Transverse colon (tissue), 4 donors: ENCODE measurements around the gene GALNT18. TPM values are rescaled to one million over a fixed set of nuclear protein-coding genes. Genes with fewer than 3 reads are reported as not detected.

Experiments used
- DNase-seq: peaks from one replicate; pipeline ENCODE4 v3.0.0-alpha.2; 2019
- H3K27ac ChIP-seq, 4 donors: fragments of 200-600 bp; sonication (generic); 2 replicates each; pipeline ENCODE4 v1.5.1; 2016 to 2018; ENCODE audit warnings: inconsistent platforms in 4 of 4
- H3K27me3 ChIP-seq: fragments of 200-600 bp; sonication (generic); 2 replicates; pipeline ENCODE4 v1.5.1; 2017; ENCODE audit warnings: inconsistent platforms
- H3K36me3 ChIP-seq, 4 donors: fragments of 200-600 bp; sonication (generic); 2 replicates each; pipeline ENCODE4 v1.5.1; 2017 to 2019; ENCODE audit warnings: inconsistent platforms in 4 of 4
- H3K4me1 ChIP-seq, 4 donors: fragments of 200-600 bp; sonication (generic); 2 replicates each; pipeline ENCODE4 v1.5.1; 2017 to 2020; ENCODE audit warnings: inconsistent platforms in 4 of 4
- H3K4me3 ChIP-seq, 4 donors: fragments of 200-600 bp; sonication (generic); 1 replicate in 1 of 4; 2 replicates in 3 of 4; pipeline versions ENCODE4 v1.5.1 to v1.6.1; 2017 to 2019; ENCODE audit warnings: inconsistent platforms in 4 of 4
- H3K9me3 ChIP-seq, 2 donors: fragments of 200-600 bp; sonication (generic); 2 replicates each; pipeline ENCODE4 v1.5.1; 2017 to 2019; ENCODE audit warnings: inconsistent platforms in 2 of 2
- EP300 ChIP-seq: sonication (generic); formaldehyde crosslinking; IDR thresholded peaks from one replicate; pipeline ENCODE4 v1.6.1; 2017; ENCODE audit warnings: antibody characterized with exemption, low read depth
- POLR2A ChIP-seq: fragments of 450-650 bp; IDR thresholded peaks from one replicate; pipeline ENCODE4 v1.6.1; 2016; ENCODE audit warnings: antibody characterized with exemption, mild to moderate bottlenecking, moderate library complexity
- POLR2AphosphoS5 ChIP-seq, 3 donors: sonication (generic); formaldehyde crosslinking; IDR thresholded peaks; one replicate each; pipeline ENCODE4 v1.6.1; 2016; ENCODE audit warnings: antibody characterized with exemption in 3 of 3
- WGBS, 2 donors: methylation state at CpG; one replicate each; pipeline ENCODE4 v1.1.5; 2018; ENCODE audit warnings: low coverage in 1 of 2; 5-methylcytosine and 5-hydroxymethylcytosine counted together
- in situ Hi-C, 4 donors: fragments of 200-750 bp; cut with MboI; loops; one replicate each; pipeline versions ENCODE4 v1.15.0 to v1.15.1; 2017; ENCODE audit warnings: low sequenced_read_pairs in 3 of 4, low pct_ligation_motif_present in 1 of 4, low pct_unique_long_range_greater_than_20kb in 1 of 4
- intact Hi-C: fragments of 100-400 bp; cut with DNase I; formaldehyde crosslinking; loops from one replicate; pipeline ENCODE4 v1.15.1; 2023; ENCODE audit warnings: low total_unique reads
- total RNA-seq, 4 donors: library from RNA; depleted of rRNA; stranded (reverse); fragments of >200 nt; gene quantifications; one replicate each; pipeline ENCODE4 v1.1.0, GENCODE V29; 2016
- TF ChIP-seq, protein P1 (sequence below), 5 experiments: fragments of 200-600 bp in 3 of 5; fragments of 450-650 bp in 2 of 5; sonication (generic) in 3 of 5; IDR thresholded peaks; 1 replicate in 2 of 5; 2 replicates in 3 of 5; pipeline ENCODE4 v1.5.1; 2016 to 2017; ENCODE audit warnings: antibody characterized with exemption in 5 of 5, inconsistent platforms in 3 of 5, mild to moderate bottlenecking in 2 of 5, moderate library complexity in 1 of 5

The GALNT18 gene
- total RNA-seq, 4 donors from 2014 or later, result 5.6 to 22.1 (median 8.4) TPM

DNA sequence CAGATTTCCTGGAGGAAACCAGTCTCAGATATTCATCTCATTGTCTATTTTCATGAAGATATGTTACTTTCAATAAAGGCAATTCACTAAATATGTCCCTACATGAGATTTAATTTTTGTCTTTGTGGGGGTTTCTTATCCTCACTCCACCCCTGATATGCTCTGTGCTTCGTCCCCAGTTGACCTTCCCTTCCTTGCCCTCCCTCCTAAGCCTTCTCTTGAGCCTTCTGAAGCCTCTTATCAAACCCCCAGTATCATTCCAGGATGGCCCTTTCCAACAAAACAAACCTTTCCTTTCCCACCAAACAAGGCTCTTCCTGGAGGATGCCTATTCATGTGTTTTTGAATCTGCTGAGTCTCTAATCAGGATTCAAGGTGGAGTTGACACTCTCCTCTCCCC, 313.6 kb downstream of the GALNT18 start:
- no peak overlapping the region for H3K27ac ChIP-seq
- H3K4me1 ChIP-seq, result no peaks in the 10 kb centered on the region
- in situ Hi-C loops (no loop called here), intact Hi-C loops (no loop called here)
- no peaks in the 10 kb centered on the region for H3K36me3 ChIP-seq
- no peak for TF ChIP-seq EP300
- TF ChIP-seq, protein P1, sequence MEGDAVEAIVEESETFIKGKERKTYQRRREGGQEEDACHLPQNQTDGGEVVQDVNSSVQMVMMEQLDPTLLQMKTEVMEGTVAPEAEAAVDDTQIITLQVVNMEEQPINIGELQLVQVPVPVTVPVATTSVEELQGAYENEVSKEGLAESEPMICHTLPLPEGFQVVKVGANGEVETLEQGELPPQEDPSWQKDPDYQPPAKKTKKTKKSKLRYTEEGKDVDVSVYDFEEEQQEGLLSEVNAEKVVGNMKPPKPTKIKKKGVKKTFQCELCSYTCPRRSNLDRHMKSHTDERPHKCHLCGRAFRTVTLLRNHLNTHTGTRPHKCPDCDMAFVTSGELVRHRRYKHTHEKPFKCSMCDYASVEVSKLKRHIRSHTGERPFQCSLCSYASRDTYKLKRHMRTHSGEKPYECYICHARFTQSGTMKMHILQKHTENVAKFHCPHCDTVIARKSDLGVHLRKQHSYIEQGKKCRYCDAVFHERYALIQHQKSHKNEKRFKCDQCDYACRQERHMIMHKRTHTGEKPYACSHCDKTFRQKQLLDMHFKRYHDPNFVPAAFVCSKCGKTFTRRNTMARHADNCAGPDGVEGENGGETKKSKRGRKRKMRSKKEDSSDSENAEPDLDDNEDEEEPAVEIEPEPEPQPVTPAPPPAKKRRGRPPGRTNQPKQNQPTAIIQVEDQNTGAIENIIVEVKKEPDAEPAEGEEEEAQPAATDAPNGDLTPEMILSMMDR (IDR thresholded peaks at IDR 0.05), result no peak
- TF ChIP-seq POLR2AphosphoS5 (IDR thresholded peaks at IDR 0.05), result no peak
- TF ChIP-seq POLR2A, result no peak
- 52 to 73% methylated on average over 1 of the region's 1 CpG for whole genome bisulfite sequencing, 2 donors
- no peaks in the 10 kb centered on the region for H3K27me3 ChIP-seq
- no peaks in the 10 kb centered on the region for H3K9me3 ChIP-seq
- H3K4me3 ChIP-seq, result no peak overlapping the region
- DNase-seq, result no peak

DNA sequence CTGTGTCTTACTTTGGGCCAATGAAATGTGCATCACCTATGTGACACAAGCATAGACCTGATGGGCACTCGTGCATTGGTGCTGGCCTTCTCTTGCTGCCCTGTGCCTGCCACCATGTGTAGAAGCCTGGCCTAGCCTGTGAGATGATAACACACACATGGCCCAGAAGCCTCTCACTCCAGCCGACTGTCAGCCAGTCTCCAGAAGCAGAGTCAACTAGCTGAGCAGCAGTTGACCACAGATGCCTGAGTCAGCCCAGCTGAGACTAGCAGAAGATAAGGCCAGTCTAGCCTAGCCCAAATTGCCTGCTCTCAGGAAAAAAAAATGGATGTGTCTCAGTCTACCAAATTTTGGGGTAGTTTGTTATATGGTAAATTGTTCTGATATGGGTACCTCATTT, 314.9 kb downstream of the GALNT18 start:
- no peak for DNase-seq
- WGBS, 2 donors, result 86% methylated on average over 2 of the region's 2 CpGs; no CpG with 5 or more reads in 1 of the 2 donors
- Histone ChIP-seq H3K4me3 (no peak overlapping the region), H3K4me1 (no peaks in the 10 kb centered on the region), H3K27me3 (no peaks in the 10 kb centered on the region), H3K36me3 (no peaks in the 10 kb centered on the region), H3K9me3 (no peaks in the 10 kb centered on the region), H3K27ac (no peak overlapping the region)
- no peak for TF ChIP-seq POLR2AphosphoS5 (IDR thresholded peaks at IDR 0.05)
- TF ChIP-seq POLR2A, result no peak
- TF ChIP-seq EP300, result no peak
- TF ChIP-seq, protein P1 (IDR thresholded peaks at IDR 0.05), result no peak
- in situ Hi-C loops, result no loop called here
- intact Hi-C loops, result no loop called here

DNA sequence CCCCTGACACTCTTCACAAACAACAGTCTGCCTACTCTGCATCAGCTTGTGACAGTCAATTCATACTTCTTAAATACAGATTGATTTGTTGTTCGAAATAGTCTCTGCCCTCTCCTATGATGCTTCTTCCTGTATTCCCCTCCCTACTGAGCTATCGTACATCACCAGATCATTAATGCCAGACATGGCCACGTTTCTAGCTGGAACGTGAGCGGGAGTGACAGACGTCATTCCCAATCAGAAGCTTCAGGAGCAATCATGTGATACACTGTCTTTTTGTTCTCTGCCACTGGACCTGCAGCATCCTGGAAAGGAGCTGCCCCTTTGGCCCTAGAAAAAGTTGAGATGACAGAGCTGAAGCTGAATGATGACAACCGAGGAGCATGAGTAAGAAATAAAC, 317.3 kb downstream of the GALNT18 start:
- intact Hi-C loops, result no loop called here

DNA sequence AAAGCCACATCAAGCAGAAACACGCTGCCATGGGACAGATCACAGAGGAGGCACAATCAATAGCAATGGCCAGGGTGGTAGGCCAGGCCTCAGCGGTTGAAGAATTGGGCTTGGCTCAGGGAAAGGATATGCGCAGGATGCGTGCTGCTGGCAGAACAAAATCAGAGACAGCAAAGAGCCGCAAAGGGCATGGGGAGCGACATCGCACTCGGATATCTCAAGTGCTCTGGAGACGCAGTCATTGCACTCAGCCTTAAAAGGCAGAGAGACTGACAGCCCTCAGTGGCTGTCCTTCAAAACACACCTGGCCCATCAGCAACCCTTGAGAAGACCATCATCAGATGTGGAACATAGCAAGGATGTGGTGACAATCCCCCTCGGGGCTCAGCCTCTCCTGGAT, 319.2 kb downstream of the GALNT18 start:
- TF ChIP-seq, protein P1 (IDR thresholded peaks at IDR 0.05), result no peak
- TF ChIP-seq EP300 (no peak), POLR2A (no peak), POLR2AphosphoS5 (IDR thresholded peaks at IDR 0.05) (no peak)
- DNase-seq, result no peak
- Histone ChIP-seq H3K27ac (no peak overlapping the region), H3K4me1 (no peaks in the 10 kb centered on the region), H3K4me3 (no peak overlapping the region), H3K9me3 (no peaks in the 10 kb centered on the region), H3K36me3 (no peaks in the 10 kb centered on the region), H3K27me3 (no peaks in the 10 kb centered on the region)
- WGBS, 2 donors, result 89 to 100% methylated on average over 2 to 10 of the region's 10 CpGs
- in situ Hi-C loops (no loop called here), intact Hi-C loops (no loop called here)

More for the DNA sequence above, 317.3 kb downstream of the GALNT18 start:
- no peak overlapping the region for H3K4me3 ChIP-seq
- in situ Hi-C loops, result no loop called here
- TF ChIP-seq POLR2A (no peak), POLR2AphosphoS5 (IDR thresholded peaks at IDR 0.05) (no peak), EP300 (no peak)
- TF ChIP-seq, protein P1 (IDR thresholded peaks at IDR 0.05), result no peak
- 88 to 91% methylated on average over 3 to 7 of the region's 7 CpGs for WGBS, 2 donors
- no peaks in the 10 kb centered on the region for H3K27me3 ChIP-seq
- no peaks in the 10 kb centered on the region for H3K9me3 ChIP-seq
- no peak overlapping the region for H3K27ac ChIP-seq
- no peaks in the 10 kb centered on the region for H3K4me1 ChIP-seq
- DNase-seq, result no peak
- no peaks in the 10 kb centered on the region for H3K36me3 ChIP-seq
